GM21528 (cell line): ENCODE measurements around the gene HOXA9.

Experiments
- ATAC-seq: cut with Tn5 transposase; IDR thresholded peaks from one replicate; pipeline ENCODE4 v1.9.1; 2021; ENCODE audit warnings: mild to moderate bottlenecking, moderate library complexity; ENCODE audit not compliant: unreplicated experiment, low FRiP score

The HOXA9 gene

GRCh38 chr7:27189295-27189996, 24.1 kb upstream of the HOXA9 start:
- no peak for ATAC-seq

GRCh38 chr7:27188386-27189294, 23.3 kb upstream of the HOXA9 start:
- no peak for ATAC-seq

GRCh38 chr7:27187475-27188385, 22.4 kb upstream of the HOXA9 start:
- ATAC-seq = no peak

- no peak for ATAC-seq
Observed at GRCh38 chr7:27186668-27187474, 21.5 kb upstream of the HOXA9 start.

- no peak for ATAC-seq
Observed at GRCh38 chr7:27185854-27186667, 20.7 kb upstream of the HOXA9 start.

- no peak for ATAC-seq
Observed at GRCh38 chr7:27185013-27185853, 19.9 kb upstream of the HOXA9 start, which contains the start of gene HOXA11. Gene HOXA11, minus strand, starts transcription at chr7:27185232. Its CDS starts 88 bp downstream, at chr7:27185144.

GRCh38 chr7:27184337-27185012, 19.1 kb upstream of the HOXA9 start:
- ATAC-seq = no peak

- no peak for ATAC-seq
Observed at GRCh38 chr7:27183682-27184336, 18.5 kb upstream of the HOXA9 start.

- no peak for ATAC-seq
Observed at GRCh38 chr7:27182861-27183681, 17.7 kb upstream of the HOXA9 start.

GRCh38 chr7:27182285-27182841, 17.0 kb upstream of the HOXA9 start:
- ATAC-seq = no peak

- no peak for ATAC-seq
Observed at GRCh38 chr7:27181795-27182275, 16.5 kb upstream of the HOXA9 start.

GRCh38 chr7:27180431-27181420, 15.4 kb upstream of the HOXA9 start:
- ATAC-seq = no peak

- no peak for ATAC-seq
Observed at GRCh38 chr7:27179503-27180430, 14.4 kb upstream of the HOXA9 start.
